Mucosa of stomach (tissue), 1 donor: ENCODE data around the gene TEKTIP1.

Experiments
- H3K27me3 ChIP-seq: one replicate; pipeline ENCODE4 v1.7.0; 2013; ENCODE audit warnings: mild to moderate bottlenecking, low read length; ENCODE audit not compliant: control insufficient read depth, insufficient read depth
- H3K36me3 ChIP-seq: one replicate; pipeline ENCODE4 v1.7.0; 2013; ENCODE audit warnings: low read length; ENCODE audit not compliant: control insufficient read depth, insufficient read depth
- H3K4me1 ChIP-seq: one replicate; pipeline ENCODE4 v1.7.0; 2013; ENCODE audit warnings: mild to moderate bottlenecking, low read length; ENCODE audit not compliant: control insufficient read depth, insufficient read depth
- H3K4me3 ChIP-seq: one replicate; pipeline ENCODE4 v1.7.0; 2013; ENCODE audit warnings: low read length
- H3K9ac ChIP-seq: one replicate; pipeline ENCODE4 v1.7.0; 2013; ENCODE audit warnings: mild to moderate bottlenecking, low read length, moderate library complexity
- H3K9me3 ChIP-seq: one replicate; pipeline ENCODE4 v1.7.0; 2013; ENCODE audit warnings: mild to moderate bottlenecking, low read length, moderate library complexity; ENCODE audit not compliant: control insufficient read depth
- donor health status: Pancreatic carcinoma.

Gene TEKTIP1

DNA sequence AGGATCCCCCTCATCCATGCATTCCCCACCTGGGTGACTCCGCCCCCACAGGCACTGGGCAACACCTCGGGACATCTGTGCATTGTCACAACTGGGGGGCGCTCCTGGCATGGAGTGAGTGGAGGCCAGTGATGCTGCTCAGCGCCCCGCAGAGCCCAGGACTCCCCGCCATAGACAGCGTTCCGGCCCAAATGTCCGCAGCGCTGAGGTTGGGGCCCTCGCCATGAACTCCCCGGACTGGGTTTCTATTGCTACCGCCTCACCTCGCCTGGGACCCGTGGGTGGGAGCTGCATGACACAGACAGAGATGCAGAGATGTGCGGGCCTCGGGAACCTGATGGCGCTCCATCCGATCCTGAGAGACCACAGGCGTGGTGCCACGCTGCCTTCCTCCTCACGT lies 28.2 kb upstream of the TEKTIP1 start:
- H3K9me3 ChIP-seq, result no peaks in the 10 kb centered on the region
- no peak overlapping the region for H3K9ac ChIP-seq
- no peaks in the 10 kb centered on the region for H3K36me3 ChIP-seq
- H3K4me3 ChIP-seq, result no peak overlapping the region
- peaks cover 4% of the 10 kb centered on the region for H3K4me1 ChIP-seq
- no peaks in the 10 kb centered on the region for H3K27me3 ChIP-seq

- no peaks in the 10 kb centered on the region for H3K36me3 ChIP-seq
- H3K4me3 ChIP-seq, result no peak overlapping the region
- H3K4me1 ChIP-seq, result peaks cover 12% of the 10 kb centered on the region
- no peak overlapping the region for H3K9ac ChIP-seq
- H3K9me3 ChIP-seq, result no peaks in the 10 kb centered on the region
- H3K27me3 ChIP-seq, result no peaks in the 10 kb centered on the region
These were observed 27.3 kb upstream of the TEKTIP1 start for GRCh38 chr19:3511506-3512251.

GRCh38 chr19:3512562-3513228 lies 26.3 kb upstream of the TEKTIP1 start:
- H3K9ac ChIP-seq, result no peak overlapping the region

DNA sequence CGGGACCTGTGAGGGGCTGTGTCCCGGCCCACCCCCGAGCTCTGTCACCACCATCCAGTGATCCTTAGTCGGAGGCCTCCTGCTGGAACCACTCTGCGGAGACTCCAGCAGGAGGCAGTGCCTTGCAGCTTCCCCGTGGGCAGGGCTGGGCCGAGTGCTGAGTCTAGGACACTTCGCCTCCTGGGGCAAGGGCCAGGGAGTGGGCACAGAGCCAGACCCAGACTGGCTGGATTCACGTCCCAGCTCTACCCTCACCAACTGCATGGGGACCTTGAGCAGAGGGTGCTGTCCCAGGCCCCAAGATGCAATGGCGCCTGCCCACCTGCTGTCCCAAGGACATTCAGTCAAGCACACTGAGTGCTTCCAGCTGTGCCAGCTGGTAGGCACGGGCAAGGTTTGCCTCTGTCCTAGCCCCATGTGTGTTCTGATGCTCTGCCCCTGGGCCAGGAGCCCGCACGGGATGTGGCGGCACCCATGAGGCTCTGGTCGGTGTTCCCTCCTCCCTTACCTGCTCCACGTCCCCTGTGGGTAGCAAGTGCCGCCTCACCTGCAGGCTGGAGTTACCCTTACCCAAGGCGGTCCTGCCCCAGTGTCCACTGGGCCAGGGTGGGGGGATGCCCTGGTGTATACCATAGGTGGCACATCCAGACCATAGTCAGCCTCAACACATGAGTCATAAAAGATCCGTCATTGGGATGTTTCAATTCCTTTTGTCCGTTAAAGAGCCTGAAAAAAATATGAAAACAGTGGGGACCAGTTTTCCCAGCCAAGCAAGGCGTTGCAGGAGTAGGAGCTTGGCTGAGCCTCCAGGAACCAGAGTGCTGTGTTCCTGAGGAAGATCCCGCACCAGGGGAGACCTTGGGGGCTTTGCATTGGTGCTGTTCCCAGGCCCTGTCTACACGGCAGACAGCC lies 25.5 kb upstream of the TEKTIP1 start:
- Histone ChIP-seq H3K4me1 (peaks cover 17% of the 10 kb centered on the region), H3K27me3 (no peaks in the 10 kb centered on the region), H3K4me3 (no peak overlapping the region), H3K9me3 (no peaks in the 10 kb centered on the region), H3K36me3 (no peaks in the 10 kb centered on the region), H3K9ac (no peak overlapping the region)

More at GRCh38 chr19:3512562-3513228, 26.3 kb upstream of the TEKTIP1 start:
- H3K4me3 ChIP-seq, result no peak overlapping the region
- no peaks in the 10 kb centered on the region for H3K36me3 ChIP-seq
- no peaks in the 10 kb centered on the region for H3K27me3 ChIP-seq
- H3K9me3 ChIP-seq, result no peaks in the 10 kb centered on the region
- H3K4me1 ChIP-seq, result peaks cover 17% of the 10 kb centered on the region

GRCh38 chr19:3514930-3515329 lies 24.0 kb upstream of the TEKTIP1 start:
- Histone ChIP-seq H3K9ac (no peak overlapping the region), H3K4me1 (peaks cover 17% of the 10 kb centered on the region)

GRCh38 chr19:3515891-3516422 lies 23.0 kb upstream of the TEKTIP1 start:
- H3K4me1 ChIP-seq, result peaks cover 22% of the 10 kb centered on the region
- no peaks in the 10 kb centered on the region for H3K36me3 ChIP-seq
- H3K27me3 ChIP-seq, result no peaks in the 10 kb centered on the region
- no peak overlapping the region for H3K4me3 ChIP-seq
- H3K9ac ChIP-seq, result no peak overlapping the region
- H3K9me3 ChIP-seq, result no peaks in the 10 kb centered on the region

More at GRCh38 chr19:3514930-3515329, 24.0 kb upstream of the TEKTIP1 start:
- H3K9me3 ChIP-seq, result no peaks in the 10 kb centered on the region
- no peaks in the 10 kb centered on the region for H3K36me3 ChIP-seq
- no peak overlapping the region for H3K4me3 ChIP-seq
- no peaks in the 10 kb centered on the region for H3K27me3 ChIP-seq

DNA sequence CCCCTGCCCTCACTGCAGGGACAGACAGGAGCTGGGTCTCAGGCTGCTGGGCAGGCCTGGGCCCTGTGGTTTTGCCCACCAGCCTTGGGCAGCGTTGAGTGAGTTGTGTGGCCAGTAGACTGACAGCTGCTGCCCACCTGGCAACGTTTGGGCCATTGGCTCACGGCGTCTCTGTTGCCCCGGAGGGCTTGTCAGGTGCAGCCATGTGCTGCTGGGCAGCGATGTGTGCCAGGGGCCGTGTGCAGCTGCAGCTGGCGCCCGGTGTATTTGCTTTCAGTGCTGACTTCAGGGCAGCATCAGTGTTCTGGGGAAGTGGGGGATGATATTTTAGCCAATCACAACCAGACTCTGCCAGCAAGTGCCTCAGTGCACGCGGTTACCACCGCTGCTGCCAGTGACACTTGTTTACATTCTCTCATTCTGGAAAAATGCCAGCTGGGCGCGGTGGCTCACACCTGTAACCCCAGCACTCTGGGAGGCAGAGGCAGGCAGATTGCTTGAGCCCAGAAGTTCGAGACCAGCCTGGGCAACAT lies 22.2 kb upstream of the TEKTIP1 start:
- Histone ChIP-seq H3K4me1 (peaks cover 23% of the 10 kb centered on the region), H3K36me3 (no peaks in the 10 kb centered on the region), H3K27me3 (no peaks in the 10 kb centered on the region), H3K4me3 (no peak overlapping the region), H3K9ac (no peak overlapping the region), H3K9me3 (no peaks in the 10 kb centered on the region)

- Histone ChIP-seq H3K4me1 (peaks cover 22% of the 10 kb centered on the region), H3K9me3 (no peaks in the 10 kb centered on the region), H3K9ac (no peak overlapping the region), H3K27me3 (no peaks in the 10 kb centered on the region), H3K36me3 (no peaks in the 10 kb centered on the region), H3K4me3 (no peak overlapping the region)
These were observed 21.3 kb upstream of the TEKTIP1 start for GRCh38 chr19:3517638-3518037.

DNA sequence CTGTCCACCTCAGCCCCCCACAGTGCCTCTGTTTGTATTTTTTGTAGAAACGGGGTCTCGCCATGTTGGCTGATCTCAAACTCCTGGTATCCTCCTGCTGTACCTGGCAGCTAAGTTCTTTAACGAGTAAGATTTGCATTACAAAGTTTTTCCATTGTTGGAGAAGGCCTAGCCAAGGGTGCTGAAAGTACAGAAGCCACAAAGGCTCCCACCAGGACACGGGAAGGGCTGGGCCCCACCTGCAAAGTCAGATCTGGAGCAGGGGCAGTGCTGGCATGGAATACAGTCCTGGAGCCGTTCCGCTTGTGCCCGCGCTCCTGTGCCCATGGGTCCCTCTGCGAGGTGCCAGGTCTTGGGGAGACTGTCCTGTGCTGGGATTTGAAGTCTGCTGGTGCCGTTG lies 20.7 kb upstream of the TEKTIP1 start:
- peaks cover 22% of the 10 kb centered on the region for H3K4me1 ChIP-seq
- H3K9me3 ChIP-seq, result no peaks in the 10 kb centered on the region
- H3K27me3 ChIP-seq, result no peaks in the 10 kb centered on the region
- H3K9ac ChIP-seq, result no peak overlapping the region
- H3K36me3 ChIP-seq, result no peaks in the 10 kb centered on the region
- H3K4me3 ChIP-seq, result no peak overlapping the region

DNA sequence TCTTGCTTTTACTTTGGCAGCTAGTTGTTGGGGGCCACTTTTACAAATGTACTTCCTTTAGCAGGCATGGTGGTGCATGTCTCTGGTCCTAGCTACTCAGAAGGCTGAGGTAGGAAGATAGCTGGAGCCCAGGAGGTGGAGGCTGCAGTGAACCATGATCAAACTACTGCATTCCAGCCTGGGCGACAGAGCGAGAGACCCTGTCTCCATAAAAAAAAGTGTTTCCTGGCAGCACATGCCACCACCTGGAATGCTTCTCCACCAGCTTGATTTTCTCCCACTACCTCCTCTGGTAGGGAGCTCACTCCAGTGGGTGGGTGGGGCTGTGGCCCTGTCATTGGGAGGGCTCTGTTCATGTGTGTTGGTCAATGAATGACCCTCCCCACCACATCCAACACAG lies 20.3 kb upstream of the TEKTIP1 start:
- H3K9me3 ChIP-seq, result no peaks in the 10 kb centered on the region
- H3K4me3 ChIP-seq, result no peak overlapping the region
- H3K4me1 ChIP-seq, result peaks cover 22% of the 10 kb centered on the region
- H3K27me3 ChIP-seq, result no peaks in the 10 kb centered on the region
- no peaks in the 10 kb centered on the region for H3K36me3 ChIP-seq
- no peak overlapping the region for H3K9ac ChIP-seq

GRCh38 chr19:3519126-3519525 lies 19.8 kb upstream of the TEKTIP1 start:
- no peak overlapping the region for H3K4me3 ChIP-seq
- peaks cover 22% of the 10 kb centered on the region for H3K4me1 ChIP-seq
- no peaks in the 10 kb centered on the region for H3K9me3 ChIP-seq
- no peak overlapping the region for H3K9ac ChIP-seq
- no peaks in the 10 kb centered on the region for H3K27me3 ChIP-seq
- H3K36me3 ChIP-seq, result no peaks in the 10 kb centered on the region
